Keratinocyte (primary cell): ENCODE measurements around the gene FBXO31.

Experiments used
- CTCF ChIP-seq, 3 experiments: IDR thresholded peaks in 1 of 3; conservative IDR thresholded peaks in 1 of 3; optimal IDR thresholded peaks in 1 of 3; 2 replicates in 2 of 3; 3 replicates in 1 of 3; pipeline versions ENCODE3 to v1.5.1; 2011; ENCODE audit warnings: low read length in 3 of 3, mild to moderate bottlenecking in 3 of 3, moderate library complexity in 2 of 3, control low read depth in 1 of 3, inconsistent platforms in 1 of 3; ENCODE audit not compliant: insufficient read depth in 2 of 3; ENCODE audit errors: extremely low read depth in 1 of 3
- EZH2 ChIP-seq: IDR thresholded peaks from one replicate; pipeline ENCODE4 v1.6.1; 2012; ENCODE audit warnings: inconsistent platforms, mild to moderate bottlenecking, low read length, moderate library complexity

DNA sequence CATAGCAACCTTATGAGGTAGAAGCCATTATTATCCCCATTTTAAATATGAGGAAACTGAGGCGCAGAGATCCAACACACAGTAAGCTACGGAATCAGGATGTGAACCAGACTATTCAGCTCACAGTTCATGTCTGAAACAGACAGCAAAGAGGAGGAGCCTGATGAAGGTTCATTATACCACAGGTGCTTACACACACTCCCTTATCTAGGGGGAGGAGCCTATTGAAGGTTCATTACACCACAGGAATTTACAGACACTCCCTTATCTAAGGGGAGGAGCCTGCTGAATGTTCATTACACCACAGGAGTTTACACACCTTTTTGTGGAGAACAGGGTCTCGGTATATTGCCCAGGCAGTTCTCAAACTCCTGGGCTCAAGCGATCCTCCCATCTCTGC is 88.3 kb downstream of the FBXO31 start:
- TF ChIP-seq EZH2, result no peak
- TF ChIP-seq CTCF (optimal IDR thresholded peaks at IDR 0.05 in 1 of 3, IDR thresholded peaks at IDR 0.05 in 1 of 3, conservative IDR thresholded peaks at IDR 0.05 in 1 of 3; ENCODE audit: extremely low read depth in 1 of 3, insufficient read depth in 2 of 3, low read length in 3 of 3), result no peak
